SW480 (cell line): ENCODE results near the gene KCNC2.

ENCODE experiments used
- DNase-seq: peaks from one replicate; pipeline ENCODE4 v3.0.0-alpha.2; 2016; ENCODE audit warnings: low spot score

Gene KCNC2

DNA sequence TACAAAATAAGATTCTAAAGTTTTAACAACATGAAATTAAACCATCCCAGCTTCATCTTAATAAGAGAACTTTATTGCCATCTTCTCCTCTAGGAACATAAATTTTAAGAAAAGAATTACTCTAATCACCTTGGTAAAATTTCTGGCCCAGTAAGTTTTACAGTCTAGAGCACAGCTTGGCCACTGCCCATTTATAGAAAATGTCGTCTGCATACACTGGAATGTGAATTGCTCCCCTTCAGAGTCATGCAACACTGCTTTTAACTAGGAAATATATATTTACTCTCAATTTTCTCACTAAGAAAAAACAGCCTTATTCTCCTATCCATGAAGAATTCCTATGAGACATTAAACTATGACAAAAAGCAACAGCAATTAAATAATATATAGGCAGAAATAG lies 48.2 kb downstream of the KCNC2 start:
- no peak for DNase-seq

GRCh38 chr12:75157385-75157784 lies 52.3 kb downstream of the KCNC2 start:
- no peak for DNase-seq

DNA sequence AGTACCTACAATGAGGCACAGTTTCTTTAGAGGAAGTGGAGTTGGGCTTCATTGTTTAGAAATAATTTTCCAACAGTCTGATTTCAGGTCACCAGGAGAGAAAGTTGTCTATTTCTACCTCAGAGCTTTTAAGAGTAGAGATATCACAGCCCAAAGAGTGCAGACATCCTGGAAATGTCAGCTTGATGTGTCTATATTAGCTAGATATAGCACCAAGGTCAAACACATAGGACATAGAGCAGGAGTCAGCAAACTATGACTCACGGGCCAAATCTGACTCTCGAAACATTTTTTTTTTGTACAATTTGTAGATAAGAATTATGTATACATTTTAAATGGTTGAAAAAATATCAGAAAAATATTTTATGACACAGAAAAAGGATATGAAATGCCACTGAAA lies 53.7 kb downstream of the KCNC2 start:
- no peak for DNase-seq

DNA sequence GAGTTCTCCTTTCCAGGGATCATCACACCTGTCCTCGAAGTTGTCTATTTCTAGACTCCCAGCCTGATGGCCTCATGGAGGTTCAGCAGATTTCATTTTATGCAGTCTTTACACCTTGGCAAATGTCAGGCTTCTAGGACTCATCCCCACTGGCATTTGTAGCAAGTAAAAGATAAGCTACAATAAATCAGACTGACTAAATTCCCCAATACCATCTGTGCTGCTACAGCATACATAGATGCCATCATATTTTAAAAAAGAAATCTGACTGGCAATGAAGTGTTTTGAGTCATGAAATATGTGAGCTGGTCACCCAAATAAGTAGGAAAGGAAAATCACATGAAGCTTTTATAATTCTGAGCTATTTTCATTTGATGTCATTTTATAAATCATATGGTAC lies 55.3 kb downstream of the KCNC2 start:
- DNase-seq = no peak

DNA sequence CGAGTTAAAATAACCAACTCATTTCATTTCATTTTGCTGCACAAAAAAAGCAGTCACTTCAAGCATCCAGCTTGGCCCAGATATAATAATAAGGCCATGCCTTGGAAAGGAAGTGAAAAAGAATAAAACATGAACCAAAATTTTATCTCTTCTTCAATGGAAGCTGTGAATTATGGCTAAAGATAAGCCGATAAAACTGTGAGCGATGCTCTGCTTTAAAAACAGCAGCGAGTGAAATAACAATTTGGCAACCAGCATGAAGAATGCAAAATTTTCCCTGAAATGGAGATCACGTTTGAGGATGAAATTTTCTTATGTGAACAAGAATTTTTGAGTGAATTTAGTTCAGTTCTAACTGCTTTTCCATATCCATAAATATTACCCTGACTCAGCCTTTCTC lies 70.4 kb downstream of the KCNC2 start:
- no peak for DNase-seq

DNA sequence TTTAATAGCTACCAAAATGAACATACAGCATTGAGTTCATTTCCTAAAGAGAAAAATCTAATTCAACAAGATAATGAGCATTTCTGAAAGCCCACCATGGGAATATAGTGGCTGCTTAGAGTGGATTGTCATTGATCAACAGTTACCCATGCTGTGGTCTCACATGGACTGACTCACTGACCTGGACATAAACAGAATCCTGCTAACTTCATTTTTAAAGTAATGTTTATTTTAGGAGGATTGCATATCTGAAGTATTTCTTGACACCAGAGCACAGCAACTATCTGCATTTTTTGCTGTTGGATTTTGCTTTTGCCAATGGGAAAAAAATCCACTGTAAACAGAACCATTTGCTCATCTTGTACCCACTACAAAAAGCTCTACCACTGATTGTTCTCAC lies 71.7 kb downstream of the KCNC2 start:
- DNase-seq = no peak

DNA sequence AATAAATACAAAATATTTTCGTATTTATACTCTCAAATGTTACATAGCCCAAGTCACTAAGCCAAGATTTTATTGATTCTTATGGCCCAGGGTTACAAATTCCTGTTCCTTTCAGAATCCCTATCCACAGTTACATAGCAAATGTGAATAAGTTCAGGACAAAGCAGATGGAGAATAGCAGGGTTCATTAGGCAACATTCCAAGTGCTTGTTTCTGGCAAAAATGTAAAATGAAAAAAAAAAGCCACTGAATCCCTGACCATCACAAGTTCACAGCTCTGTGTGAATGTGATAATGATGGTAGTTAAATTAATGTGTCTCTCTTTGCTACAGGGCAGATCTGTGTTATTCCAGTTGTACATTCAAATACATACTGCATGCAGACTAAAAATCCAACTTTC lies 74.6 kb downstream of the KCNC2 start:
- no peak for DNase-seq

- no peak for DNase-seq
Observed at GRCh38 chr12:75130811-75131210, 78.8 kb downstream of the KCNC2 start.

DNA sequence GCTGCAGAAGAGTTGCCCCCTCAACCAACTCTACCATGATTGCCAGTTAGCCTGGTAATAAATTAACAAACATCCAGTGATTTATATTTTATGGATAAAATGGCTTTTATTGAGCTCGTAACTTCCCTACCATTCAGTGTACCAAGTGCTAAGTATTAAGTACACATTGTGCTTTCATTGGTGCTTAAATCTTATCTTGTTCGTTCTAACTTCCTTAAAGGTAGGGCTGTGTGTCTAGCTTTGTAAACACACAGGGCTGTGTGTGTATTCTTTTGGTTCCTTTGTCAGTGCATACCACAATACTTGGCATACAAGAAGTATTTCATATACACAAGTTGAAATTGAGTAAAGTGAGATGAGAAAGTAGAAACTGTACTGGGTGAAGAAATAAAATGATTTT lies 80.4 kb downstream of the KCNC2 start:
- no peak for DNase-seq

GRCh38 chr12:75121036-75121705 lies 88.5 kb downstream of the KCNC2 start:
- no peak for DNase-seq

DNA sequence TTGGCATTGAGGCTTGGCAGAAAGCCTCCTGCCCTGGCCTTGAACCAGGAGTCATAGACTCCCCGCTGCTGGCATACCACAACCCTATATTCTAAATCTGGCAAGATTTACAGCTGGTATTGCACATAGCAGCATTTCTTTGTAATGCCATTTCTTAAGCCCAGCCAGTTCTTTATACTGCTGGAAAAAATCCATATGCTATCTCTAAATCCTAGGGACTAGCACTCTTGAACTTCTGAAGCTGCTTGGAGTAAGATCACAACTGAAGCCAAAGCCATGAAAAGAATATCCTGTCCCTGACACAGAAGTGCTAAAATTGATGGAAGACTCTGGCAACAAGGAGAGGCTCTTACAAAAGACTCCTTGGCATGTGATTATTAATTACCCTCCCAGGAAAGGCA lies 89.3 kb downstream of the KCNC2 start:
- no peak for DNase-seq

DNA sequence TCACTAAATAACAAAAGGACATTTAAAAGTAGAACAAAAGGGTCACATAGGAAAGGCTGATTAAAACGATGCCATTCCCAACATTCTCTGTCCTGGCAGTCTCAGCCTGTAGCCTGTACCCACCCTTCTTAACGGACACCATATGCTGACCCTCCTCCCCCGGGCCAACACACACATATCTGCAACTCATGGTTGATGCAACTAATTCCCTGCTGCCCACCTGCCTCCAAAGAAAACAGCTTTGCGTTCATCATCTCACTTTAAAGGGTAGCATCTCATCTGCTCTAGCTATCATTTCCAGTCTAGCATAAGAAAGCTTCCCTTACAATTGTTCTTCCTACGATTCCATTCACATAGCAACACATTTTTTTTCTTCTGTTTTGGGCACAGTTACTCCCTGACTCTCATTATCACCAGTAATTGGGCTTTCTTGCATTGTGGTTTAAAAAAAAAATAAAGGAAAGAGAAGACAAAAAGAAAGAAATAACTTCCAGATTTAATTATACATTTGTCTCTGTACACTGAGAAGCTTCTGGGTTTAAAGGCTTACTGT lies 92.9 kb downstream of the KCNC2 start:
- no peak for DNase-seq

DNA sequence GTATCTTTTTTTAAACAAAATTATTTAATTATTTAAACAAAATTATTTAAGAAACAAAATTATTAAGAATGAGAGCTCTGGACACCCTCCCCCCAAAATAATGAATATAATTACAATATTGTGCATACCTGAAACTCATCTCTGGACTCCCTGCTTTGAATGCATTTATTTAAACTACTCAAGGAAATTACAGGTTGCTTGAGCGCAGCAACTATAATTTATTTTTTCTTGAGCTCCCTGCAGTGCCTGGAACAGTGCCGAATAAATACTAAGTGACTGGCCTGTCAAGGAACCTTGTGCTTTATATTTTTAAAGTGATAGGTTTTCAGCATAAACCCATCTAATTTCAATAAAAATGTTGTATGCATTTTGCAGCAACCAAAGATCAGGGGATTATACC lies 93.9 kb downstream of the KCNC2 start:
- DNase-seq = no peak

GRCh38 chr12:75103822-75104221 lies 105.8 kb downstream of the KCNC2 start:
- DNase-seq = no peak

DNA sequence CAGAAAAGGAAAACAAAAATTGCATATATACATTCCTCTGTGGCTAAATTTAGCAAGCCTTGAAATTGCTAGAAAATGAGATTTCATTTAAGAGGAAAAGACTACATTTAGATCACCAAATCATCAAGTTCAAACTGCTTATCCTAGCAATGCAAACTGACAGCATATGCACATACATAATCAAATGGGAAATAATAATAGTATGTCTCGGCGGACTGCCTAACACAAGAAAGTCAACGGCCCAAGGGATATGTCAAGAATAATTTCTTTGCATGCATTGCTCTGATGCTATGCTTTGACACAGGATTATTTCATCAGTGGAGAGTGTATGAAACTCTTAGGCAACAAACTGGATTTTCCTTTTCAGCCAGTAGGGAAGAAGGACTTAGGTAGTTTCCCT lies 107.9 kb downstream of the KCNC2 start:
- DNase-seq = no peak

DNA sequence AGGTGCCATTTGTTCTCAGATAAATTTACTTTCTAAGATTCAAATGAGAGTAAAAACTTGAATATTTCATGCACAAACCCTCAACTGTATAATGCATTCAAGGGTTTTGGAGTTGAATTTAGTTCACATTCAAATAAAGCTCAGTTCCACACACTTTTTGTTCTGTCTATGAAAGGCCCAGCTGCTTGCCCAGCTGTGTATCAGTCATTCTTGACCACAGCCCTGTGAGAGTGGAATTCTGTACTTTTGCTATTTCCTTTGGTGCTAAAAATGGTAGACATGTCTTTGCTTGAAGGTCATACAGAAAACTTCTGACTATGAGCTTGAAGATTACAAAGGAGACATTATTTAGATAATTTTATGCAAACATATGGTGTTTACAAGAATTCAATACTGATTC lies 110.4 kb downstream of the KCNC2 start:
- no peak for DNase-seq

DNA sequence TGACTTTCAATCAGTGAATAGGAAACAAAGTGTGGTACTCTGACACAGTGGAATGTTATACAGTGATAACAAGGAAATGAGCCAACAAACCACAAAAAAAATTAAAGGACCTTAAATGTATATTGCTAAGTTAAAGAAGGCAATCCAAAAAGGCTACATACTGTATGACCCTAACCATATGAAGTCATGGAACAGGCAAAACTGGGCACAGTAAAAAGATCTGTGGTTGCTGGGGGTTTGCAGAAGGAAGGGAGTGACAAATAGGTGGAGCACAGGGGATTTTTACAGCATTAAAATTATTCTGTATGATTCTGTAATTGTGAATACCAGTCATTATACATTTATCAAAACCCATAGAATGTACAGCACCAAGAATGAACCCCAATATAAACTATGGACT lies 112.6 kb downstream of the KCNC2 start:
- DNase-seq = no peak

DNA sequence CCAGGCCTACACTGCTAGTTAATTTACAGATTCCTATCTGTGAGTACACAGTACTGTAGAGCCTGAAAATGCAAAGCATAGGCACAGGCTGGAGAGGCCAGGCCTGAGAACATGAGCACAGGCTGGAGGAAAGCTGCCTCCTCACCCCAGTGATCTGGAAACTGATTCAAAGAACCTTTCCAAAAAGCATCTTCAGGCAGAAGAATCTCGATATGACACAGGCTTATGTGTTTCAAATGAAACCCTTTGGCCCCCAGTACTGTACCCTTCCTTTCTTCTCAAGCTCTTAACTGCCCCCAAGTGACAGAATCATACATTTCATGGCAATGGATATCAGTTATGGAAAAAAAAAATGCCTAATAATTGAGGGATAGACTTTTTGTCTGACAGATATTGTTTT lies 122.0 kb downstream of the KCNC2 start:
- peak; percentile 7 for DNase-seq

- DNase-seq = no peak
Observed at GRCh38 chr12:75086091-75087038, 123.3 kb downstream of the KCNC2 start.

GRCh38 chr12:75081305-75081704 lies 128.3 kb downstream of the KCNC2 start:
- DNase-seq = no peak

DNA sequence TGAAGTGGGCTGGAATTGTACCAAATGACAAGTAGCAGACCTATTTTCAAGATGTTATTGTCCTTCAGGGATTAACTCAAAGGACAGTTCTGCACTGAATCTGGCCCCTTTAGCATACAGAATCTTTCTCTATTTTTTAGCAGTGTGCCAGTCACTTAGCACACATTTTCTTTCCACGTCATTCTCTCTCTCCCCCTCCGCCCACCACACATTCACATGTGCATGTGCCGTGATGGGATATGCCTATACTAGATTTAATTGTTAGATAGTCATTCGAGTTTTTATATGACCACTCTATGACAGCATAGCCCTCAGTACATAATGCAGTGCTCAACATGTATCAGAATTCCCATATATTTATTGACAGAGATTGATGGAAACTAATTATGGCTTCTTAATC lies 129.1 kb downstream of the KCNC2 start:
- DNase-seq = no peak

GRCh38 chr12:75065482-75065881 lies 144.2 kb downstream of the KCNC2 start:
- no peak for DNase-seq

- no peak for DNase-seq
Observed at GRCh38 chr12:75062691-75063090, 146.9 kb downstream of the KCNC2 start.
